ENCODE data around the gene ARNT2. TPM values are rescaled to one million over a fixed set of nuclear protein-coding genes. Genes with fewer than 3 reads are reported as not detected.

Gene ARNT2
- 1.8 TPM for polyA plus RNA-seq (2013, experiment 1 of 2)
- polyA plus RNA-seq (2013, experiment 2 of 2): 1.3 TPM

- Histone ChIP-seq H3K36me3 (ENCODE audit: control insufficient read depth in 1 of 2, insufficient read depth in 2 of 2, low read depth in 1 of 2, low read length in 2 of 2) (no peaks in the 10 kb centered on the region), H2BK12ac (ENCODE audit: low read length in 2 of 2) (no peak within 1 kb of the TSS), H3K27ac (ENCODE audit: low read length, poor library complexity, severe bottlenecking) (no peak within 1 kb of the TSS), H3K9me3 (ENCODE audit: control insufficient read depth, low read length) (no peaks in the 10 kb centered on the region), H3K4me3 (ENCODE audit: insufficient read depth in 1 of 2, low read depth in 1 of 2, low read length in 2 of 2) (peak within 1 kb of the TSS; percentile 63 to 82), H3K4me1 (ENCODE audit: control insufficient read depth, insufficient read depth, low read depth, low read length) (peaks cover 8% of the 10 kb centered on the region), H3K79me1 (replicated peaks; ENCODE audit: low read length, poor library complexity, severe bottlenecking) (peaks cover 18% of the 10 kb centered on the region), H2AFZ (ENCODE audit: low read depth, low read length) (peak within 1 kb of the TSS; percentile 62), H3K4me2 (ENCODE audit: low read length, poor library complexity, severe bottlenecking) (peak within 1 kb of the TSS; percentile 72), H3K23ac (ENCODE audit: low read length in 2 of 2) (no peak within 1 kb of the TSS), H2AK5ac (ENCODE audit: low read length, severe bottlenecking) (no peak within 1 kb of the TSS), H2BK5ac (ENCODE audit: low read depth, low read length, poor library complexity, severe bottlenecking) (no peak within 1 kb of the TSS), H3K27me3 (ENCODE audit: control insufficient read depth in 1 of 2, insufficient read depth in 1 of 2, low read length in 2 of 2) (peaks cover 0 to 80% of the 10 kb centered on the region in 2 experiments), H3K9ac (ENCODE audit: low read length) (peak within 1 kb of the TSS; percentile 38), H2BK120ac (ENCODE audit: low read depth, low read length) (no peak within 1 kb of the TSS), H4K91ac (ENCODE audit: low read length) (no peak within 1 kb of the TSS), H4K8ac (ENCODE audit: low read length) (no peak within 1 kb of the TSS), H3K4ac (ENCODE audit: low read depth in 1 of 2, low read length in 2 of 2) (no peak within 1 kb of the TSS), H3K18ac (ENCODE audit: low read depth in 1 of 2, low read length in 2 of 2) (no peak within 1 kb of the TSS), H3K14ac (ENCODE audit: low read length in 2 of 2) (no peak within 1 kb of the TSS), H2BK15ac (ENCODE audit: low read depth, poor library complexity, severe bottlenecking) (no peak within 1 kb of the TSS)
- DNase-seq: no peak
- under 1% methylated on average over 71 of the region's 102 CpGs for WGBS
Measured at GRCh38 chr15:80404057-80404760, at the start of gene ARNT2. Gene ARNT2, plus strand, starts transcription at chr15:80404382. Its CDS starts 134 bp downstream, at chr15:80404516.

DNA sequence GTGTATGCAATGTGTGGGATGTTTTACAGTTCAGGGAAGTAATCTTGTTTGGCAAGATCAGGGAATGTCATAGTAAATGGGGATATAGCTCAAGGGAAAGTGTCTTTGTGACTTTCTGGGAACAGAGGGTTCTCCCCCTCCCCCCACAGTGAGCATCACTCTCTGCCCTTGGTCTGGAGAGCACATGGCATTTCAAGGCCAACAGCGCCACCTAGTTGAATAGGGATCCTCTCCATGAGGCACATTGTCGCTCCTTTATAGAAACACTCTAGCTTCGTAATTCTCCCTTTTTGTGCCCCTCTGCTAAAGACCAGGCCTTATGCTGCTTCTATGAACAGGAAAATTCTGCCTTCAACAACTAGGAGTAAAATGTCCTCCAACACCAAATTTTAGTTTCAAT, 37.1 kb upstream of the ARNT2 start:
- no peak overlapping the region for H3K4me2 ChIP-seq (ENCODE audit: low read length, poor library complexity, severe bottlenecking)
- no peak overlapping the region for H2BK12ac ChIP-seq (ENCODE audit: low read length in 2 of 2)
- H2BK5ac ChIP-seq (ENCODE audit: low read depth, low read length, poor library complexity, severe bottlenecking): no peak overlapping the region
- H4K91ac ChIP-seq (ENCODE audit: low read length): no peak overlapping the region
- no peak overlapping the region for H3K23ac ChIP-seq (ENCODE audit: low read length in 2 of 2)
- H3K36me3 ChIP-seq (ENCODE audit: control insufficient read depth in 1 of 2, insufficient read depth in 2 of 2, low read depth in 1 of 2, low read length in 2 of 2): no peaks in the 10 kb centered on the region
- H3K4me3 ChIP-seq (ENCODE audit: insufficient read depth in 1 of 2, low read depth in 1 of 2, low read length in 2 of 2): no peak overlapping the region
- WGBS: 82% methylated on average over 3 of the region's 3 CpGs
- H2AFZ ChIP-seq (ENCODE audit: low read depth, low read length): no peak overlapping the region
- DNase-seq: no peak
- no peak overlapping the region for H3K27ac ChIP-seq (ENCODE audit: low read length, poor library complexity, severe bottlenecking)
- no peaks in the 10 kb centered on the region for H3K4me1 ChIP-seq (ENCODE audit: control insufficient read depth, insufficient read depth, low read depth, low read length)
- H2BK120ac ChIP-seq (ENCODE audit: low read depth, low read length): no peak overlapping the region
- no peak overlapping the region for H2BK15ac ChIP-seq (ENCODE audit: low read depth, poor library complexity, severe bottlenecking)
- no peak overlapping the region for H3K18ac ChIP-seq (ENCODE audit: low read depth in 1 of 2, low read length in 2 of 2)
- no peaks in the 10 kb centered on the region for H3K79me1 ChIP-seq (replicated peaks; ENCODE audit: low read length, poor library complexity, severe bottlenecking)
- no peak overlapping the region for H3K9ac ChIP-seq (ENCODE audit: low read length)
- no peak overlapping the region for H2AK5ac ChIP-seq (ENCODE audit: low read length, severe bottlenecking)
- no peak overlapping the region for H4K8ac ChIP-seq (ENCODE audit: low read length)
- no peak overlapping the region for H3K4ac ChIP-seq (ENCODE audit: low read depth in 1 of 2, low read length in 2 of 2)
- peaks cover 34% of the 10 kb centered on the region for H3K9me3 ChIP-seq (ENCODE audit: control insufficient read depth, low read length)
- no peak overlapping the region for H3K14ac ChIP-seq (ENCODE audit: low read length in 2 of 2)
- H3K27me3 ChIP-seq (ENCODE audit: control insufficient read depth in 1 of 2, insufficient read depth in 1 of 2, low read length in 2 of 2): peaks cover 4 to 8% of the 10 kb centered on the region in 2 experiments

DNA sequence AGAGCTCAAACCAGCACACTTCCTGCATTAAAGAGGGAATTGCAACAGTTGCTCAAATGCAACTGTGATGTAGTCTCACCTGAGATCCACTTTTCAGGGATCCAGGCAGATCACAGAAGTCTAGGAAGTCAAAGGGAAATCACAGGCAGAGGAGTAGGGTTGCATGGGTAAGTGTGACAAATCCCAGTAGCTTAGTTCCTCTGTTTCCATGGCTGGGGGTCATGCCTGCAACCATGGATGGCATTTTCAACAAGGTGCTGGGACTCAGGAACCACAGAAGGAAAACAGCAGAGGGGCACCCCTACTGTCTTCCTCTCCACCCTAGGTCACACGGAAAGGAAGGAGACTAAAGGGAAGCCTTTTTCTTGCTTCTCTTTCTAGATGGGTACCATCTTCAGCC, 36.5 kb upstream of the ARNT2 start:
- H3K4ac ChIP-seq (ENCODE audit: low read depth in 1 of 2, low read length in 2 of 2): no peak overlapping the region
- H3K4me1 ChIP-seq (ENCODE audit: control insufficient read depth, insufficient read depth, low read depth, low read length): no peaks in the 10 kb centered on the region
- H2BK120ac ChIP-seq (ENCODE audit: low read depth, low read length): no peak overlapping the region
- H3K27ac ChIP-seq (ENCODE audit: low read length, poor library complexity, severe bottlenecking): no peak overlapping the region
- H3K18ac ChIP-seq (ENCODE audit: low read depth in 1 of 2, low read length in 2 of 2): no peak overlapping the region
- no peak overlapping the region for H3K14ac ChIP-seq (ENCODE audit: low read length in 2 of 2)
- no peak overlapping the region for H3K4me3 ChIP-seq (ENCODE audit: insufficient read depth in 1 of 2, low read depth in 1 of 2, low read length in 2 of 2)
- no peak overlapping the region for H2AK5ac ChIP-seq (ENCODE audit: low read length, severe bottlenecking)
- no peak overlapping the region for H2BK12ac ChIP-seq (ENCODE audit: low read length in 2 of 2)
- no peak overlapping the region for H2AFZ ChIP-seq (ENCODE audit: low read depth, low read length)
- H3K9me3 ChIP-seq (ENCODE audit: control insufficient read depth, low read length): peaks cover 34% of the 10 kb centered on the region
- no peak overlapping the region for H4K8ac ChIP-seq (ENCODE audit: low read length)
- no peak overlapping the region for H3K9ac ChIP-seq (ENCODE audit: low read length)
- H2BK15ac ChIP-seq (ENCODE audit: low read depth, poor library complexity, severe bottlenecking): no peak overlapping the region
- no peaks in the 10 kb centered on the region for H3K79me1 ChIP-seq (replicated peaks; ENCODE audit: low read length, poor library complexity, severe bottlenecking)
- no peak overlapping the region for H3K4me2 ChIP-seq (ENCODE audit: low read length, poor library complexity, severe bottlenecking)
- no peak overlapping the region for H3K23ac ChIP-seq (ENCODE audit: low read length in 2 of 2)
- 65% methylated on average over 1 of the region's 1 CpG for whole genome bisulfite sequencing
- no peak for DNase-seq
- no peak overlapping the region for H2BK5ac ChIP-seq (ENCODE audit: low read depth, low read length, poor library complexity, severe bottlenecking)
- peaks cover 4 to 9% of the 10 kb centered on the region in 2 experiments for H3K27me3 ChIP-seq (ENCODE audit: control insufficient read depth in 1 of 2, insufficient read depth in 1 of 2, low read length in 2 of 2)
- no peak overlapping the region for H4K91ac ChIP-seq (ENCODE audit: low read length)
- H3K36me3 ChIP-seq (ENCODE audit: control insufficient read depth in 1 of 2, insufficient read depth in 2 of 2, low read depth in 1 of 2, low read length in 2 of 2): no peaks in the 10 kb centered on the region

- H3K9ac ChIP-seq (ENCODE audit: low read length): no peak overlapping the region
Measured at GRCh38 chr15:80371924-80372323, 32.3 kb upstream of the ARNT2 start.

More at GRCh38 chr15:80371924-80372323, 32.3 kb upstream of the ARNT2 start:
- no peak for DNase-seq
- Histone ChIP-seq H4K91ac (ENCODE audit: low read length) (no peak overlapping the region), H3K27ac (ENCODE audit: low read length, poor library complexity, severe bottlenecking) (no peak overlapping the region), H3K18ac (ENCODE audit: low read depth in 1 of 2, low read length in 2 of 2) (no peak overlapping the region), H2AFZ (ENCODE audit: low read depth, low read length) (no peak overlapping the region), H3K9me3 (ENCODE audit: control insufficient read depth, low read length) (peaks cover 28% of the 10 kb centered on the region), H3K14ac (ENCODE audit: low read length in 2 of 2) (no peak overlapping the region), H2BK15ac (ENCODE audit: low read depth, poor library complexity, severe bottlenecking) (no peak overlapping the region), H2BK5ac (ENCODE audit: low read depth, low read length, poor library complexity, severe bottlenecking) (no peak overlapping the region), H3K36me3 (ENCODE audit: control insufficient read depth in 1 of 2, insufficient read depth in 2 of 2, low read depth in 1 of 2, low read length in 2 of 2) (no peaks in the 10 kb centered on the region), H3K27me3 (ENCODE audit: control insufficient read depth in 1 of 2, insufficient read depth in 1 of 2, low read length in 2 of 2) (peaks cover 0 to 23% of the 10 kb centered on the region in 2 experiments), H2BK120ac (ENCODE audit: low read depth, low read length) (no peak overlapping the region), H3K4me1 (ENCODE audit: control insufficient read depth, insufficient read depth, low read depth, low read length) (no peaks in the 10 kb centered on the region), H3K23ac (ENCODE audit: low read length in 2 of 2) (no peak overlapping the region), H2AK5ac (ENCODE audit: low read length, severe bottlenecking) (no peak overlapping the region), H3K4ac (ENCODE audit: low read depth in 1 of 2, low read length in 2 of 2) (no peak overlapping the region), H2BK12ac (ENCODE audit: low read length in 2 of 2) (no peak overlapping the region), H3K79me1 (replicated peaks; ENCODE audit: low read length, poor library complexity, severe bottlenecking) (no peaks in the 10 kb centered on the region), H3K4me3 (ENCODE audit: insufficient read depth in 1 of 2, low read depth in 1 of 2, low read length in 2 of 2) (no peak overlapping the region), H3K4me2 (ENCODE audit: low read length, poor library complexity, severe bottlenecking) (no peak overlapping the region), H4K8ac (ENCODE audit: low read length) (no peak overlapping the region)
- WGBS: 38% methylated on average over 2 of the region's 2 CpGs

Measured in mesenchymal stem cell (in vitro differentiated cells and primary cell).